RPMI7951 (cell line): ENCODE data around the gene C10orf90. TPM values are rescaled to one million over a fixed set of nuclear protein-coding genes. Genes with fewer than 3 reads are reported as not detected.

Source experiments
- DNase-seq: peaks from one replicate; pipeline ENCODE4 v3.0.0-alpha.2; 2012; ENCODE audit warnings: low read depth
- total RNA-seq: library from RNA; depleted of rRNA; stranded (reverse); fragments of >200 nt; shearing (Covaris generic); gene quantifications from 2 replicates; pipeline ENCODE4 v1.2.3, GENCODE V29; 2014

C10orf90 gene
- total RNA-seq, 1 experiment from 2014 or later, result 2.5 TPM

- no peak for DNase-seq
Measured at GRCh38 chr10:126673565-126673964, 3.1 kb upstream of the C10orf90 start.

DNA sequence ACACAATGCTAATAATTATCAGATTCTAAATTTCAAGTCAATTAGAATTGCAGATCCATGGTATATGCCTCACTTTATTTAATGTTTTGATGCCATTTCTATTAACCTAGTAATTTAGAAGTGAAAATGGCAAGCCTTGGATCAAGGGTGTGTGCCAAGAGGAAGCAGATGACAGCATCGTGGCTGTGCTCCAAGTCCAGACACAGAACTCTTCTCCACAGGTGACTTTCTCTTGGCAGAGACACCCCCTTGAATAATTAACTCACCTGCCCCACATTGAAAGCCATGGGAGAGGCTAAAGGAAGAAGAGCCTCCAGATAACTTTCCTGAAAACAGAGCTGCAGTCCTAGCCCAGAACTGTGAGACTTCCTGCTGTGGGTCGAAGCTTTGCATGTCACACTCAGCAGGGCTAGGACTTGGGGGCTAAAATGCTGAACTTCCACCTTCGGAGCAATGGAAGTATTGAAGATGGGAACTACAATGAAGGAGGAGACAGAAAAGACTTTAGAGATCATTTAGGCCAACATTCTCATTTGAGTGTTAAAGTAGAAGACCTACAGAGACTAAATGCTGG, 996 bp upstream of the C10orf90 start:
- DNase-seq, result no peak

DNA sequence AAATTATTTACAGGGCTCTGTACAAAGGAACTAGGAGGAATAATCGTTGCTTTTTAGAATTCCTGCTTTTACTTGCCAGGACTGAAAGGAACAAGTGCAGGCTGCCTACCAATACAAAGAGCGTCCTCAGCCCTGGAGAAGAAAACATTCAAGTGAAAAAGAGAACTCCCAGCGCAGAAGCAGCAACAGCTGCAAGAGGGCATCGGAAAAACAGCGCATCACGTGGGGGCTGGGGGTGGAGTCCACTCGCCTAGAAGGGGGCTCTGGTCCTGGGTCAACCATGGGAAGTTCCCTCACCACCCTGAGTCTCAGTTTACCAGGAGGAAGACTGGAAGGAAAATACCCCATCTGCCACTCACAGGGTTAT, 385 bp upstream of the C10orf90 start:
- peak; percentile 51 for DNase-seq

- no peak for DNase-seq
Measured at GRCh38 chr10:126669168-126669567, 1.3 kb downstream of the C10orf90 start.

- DNase-seq, result no peak
Measured at GRCh38 chr10:126668505-126668904, 2.0 kb downstream of the C10orf90 start.

DNA sequence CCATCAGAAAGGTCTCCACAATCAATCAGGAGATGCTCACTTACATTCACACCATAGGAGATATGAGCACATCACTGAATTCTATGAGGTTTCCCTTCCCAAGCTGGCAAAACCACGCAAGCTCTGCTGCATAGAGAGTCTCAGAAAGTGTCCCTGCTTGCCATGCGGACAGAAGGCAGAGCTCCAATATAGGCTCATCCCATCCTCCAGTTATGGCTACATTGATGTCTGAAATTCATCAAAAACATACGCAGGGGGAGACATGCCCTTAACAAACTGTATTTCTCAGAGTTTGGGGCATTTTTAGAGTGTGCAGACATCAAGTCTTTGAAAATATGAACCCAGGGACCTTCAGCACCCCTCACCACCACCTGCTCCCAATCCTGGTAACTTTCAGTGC, 2.9 kb downstream of the C10orf90 start:
- no peak for DNase-seq

DNA sequence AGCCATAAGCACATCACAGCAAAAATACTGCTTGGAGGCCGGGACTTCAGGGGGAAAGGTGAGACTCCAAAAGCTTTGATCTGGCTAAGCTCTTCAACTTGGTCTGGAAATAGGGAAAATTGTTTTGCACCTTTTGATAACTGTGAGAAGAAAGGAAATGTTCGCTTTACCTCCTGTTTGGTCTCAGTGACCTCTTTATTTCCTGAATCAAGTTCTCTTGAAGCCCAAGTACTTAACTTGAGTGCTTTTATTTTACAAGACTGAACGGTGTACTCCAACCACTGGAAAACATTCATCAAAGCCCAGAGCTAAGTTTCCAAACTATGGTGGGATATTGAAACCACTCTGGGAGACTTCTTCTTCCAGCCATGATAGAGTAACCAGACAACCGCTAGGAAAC, 5.3 kb downstream of the C10orf90 start:
- DNase-seq, result no peak

DNA sequence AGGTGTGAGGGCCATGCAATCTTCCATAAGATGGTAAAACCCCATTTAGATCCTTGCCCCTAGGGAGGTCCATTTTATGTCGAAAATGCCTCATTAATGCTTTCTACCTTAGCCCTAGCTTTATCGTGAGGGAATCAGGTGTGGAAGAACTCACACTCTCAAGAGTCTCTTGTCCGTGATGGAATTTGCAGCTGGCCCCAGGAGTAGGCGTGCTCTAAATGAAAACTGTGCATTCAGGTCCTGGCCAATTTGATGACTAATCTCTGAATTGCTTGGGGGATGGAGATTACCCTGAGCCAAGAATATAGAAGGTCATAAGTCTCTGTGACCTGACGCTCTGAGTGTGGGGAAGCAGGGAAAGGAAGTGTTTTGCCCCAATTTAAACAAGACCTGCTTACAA, 6.6 kb downstream of the C10orf90 start:
- peak; percentile 96 for DNase-seq

GRCh38 chr10:126663328-126663727, 7.2 kb downstream of the C10orf90 start:
- DNase-seq, result peak; percentile 98

- DNase-seq, result peak; percentile 85
Measured at GRCh38 chr10:126661841-126662515, 8.5 kb downstream of the C10orf90 start.

DNA sequence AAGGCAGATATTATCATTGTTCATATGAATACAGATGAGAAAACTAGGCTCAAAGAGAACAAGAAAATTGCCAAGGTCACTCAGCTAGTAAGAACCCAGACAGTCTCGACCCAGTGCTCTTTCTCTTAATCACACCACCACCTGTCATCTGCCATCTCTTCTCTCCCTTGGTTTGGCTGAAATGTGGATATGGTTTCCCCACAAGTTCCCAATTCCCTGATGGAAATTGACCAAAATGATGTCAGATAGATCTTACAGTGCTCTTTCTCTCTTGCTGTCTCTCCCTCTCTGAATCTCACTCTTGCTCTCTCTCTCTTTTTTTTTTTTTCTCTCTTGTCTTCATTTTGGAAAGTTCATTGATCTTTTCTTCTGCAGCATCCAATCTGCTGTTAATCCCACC, 9.1 kb downstream of the C10orf90 start:
- DNase-seq, result no peak

GRCh38 chr10:126659750-126660149, 10.7 kb downstream of the C10orf90 start:
- no peak for DNase-seq

GRCh38 chr10:126658928-126659327, 11.6 kb downstream of the C10orf90 start:
- no peak for DNase-seq

GRCh38 chr10:126654579-126654978, 15.9 kb downstream of the C10orf90 start:
- no peak for DNase-seq

DNA sequence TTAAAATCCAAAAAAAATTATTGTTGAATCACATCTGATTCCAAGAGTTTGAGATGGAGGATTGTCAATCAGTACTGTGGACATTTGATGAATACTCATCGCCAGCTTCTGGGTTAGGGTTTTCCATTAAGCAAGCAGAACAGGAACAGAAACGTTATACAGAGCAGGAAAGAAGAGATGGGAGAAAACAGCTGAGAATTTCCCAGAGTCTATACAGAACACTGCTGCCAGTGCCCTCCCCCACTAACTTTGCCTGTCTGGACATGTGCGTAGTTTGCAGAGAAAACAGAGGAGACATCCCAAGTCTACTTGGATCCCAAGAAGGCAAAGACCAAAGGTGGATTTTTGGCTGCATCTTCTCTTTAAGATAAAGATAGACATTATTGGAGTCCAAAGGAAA, 19.0 kb downstream of the C10orf90 start:
- no peak for DNase-seq

- DNase-seq, result peak; percentile 32
Measured at GRCh38 chr10:126650161-126650560, 20.3 kb downstream of the C10orf90 start.

- no peak for DNase-seq
Measured at GRCh38 chr10:126647116-126647515, 23.4 kb downstream of the C10orf90 start.

- peak; percentile 67 for DNase-seq
Measured at GRCh38 chr10:126646110-126646509, 24.4 kb downstream of the C10orf90 start.

GRCh38 chr10:126640401-126640800, 30.1 kb downstream of the C10orf90 start:
- DNase-seq, result peak; percentile 83

GRCh38 chr10:126639084-126639483, 31.4 kb downstream of the C10orf90 start:
- DNase-seq, result no peak

DNA sequence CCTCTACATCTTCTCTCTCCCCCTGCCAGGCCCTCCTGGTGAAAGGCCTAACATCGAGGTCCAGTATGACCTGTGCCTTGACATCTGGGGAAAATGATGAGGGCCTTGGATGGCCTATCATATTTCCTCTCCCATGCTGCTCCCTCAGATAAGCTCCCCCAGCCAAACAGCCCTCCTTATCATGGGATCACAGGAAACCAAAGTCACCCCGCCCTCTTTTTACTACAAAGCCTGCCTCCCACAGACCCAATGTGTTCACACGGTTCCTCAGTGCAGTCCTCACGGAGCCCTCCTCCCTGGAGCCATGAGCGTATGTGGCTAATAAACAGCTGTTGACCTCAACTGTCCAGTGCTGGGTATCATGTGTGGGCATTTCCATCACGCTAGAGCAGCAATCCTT, 32.0 kb downstream of the C10orf90 start:
- no peak for DNase-seq

DNA sequence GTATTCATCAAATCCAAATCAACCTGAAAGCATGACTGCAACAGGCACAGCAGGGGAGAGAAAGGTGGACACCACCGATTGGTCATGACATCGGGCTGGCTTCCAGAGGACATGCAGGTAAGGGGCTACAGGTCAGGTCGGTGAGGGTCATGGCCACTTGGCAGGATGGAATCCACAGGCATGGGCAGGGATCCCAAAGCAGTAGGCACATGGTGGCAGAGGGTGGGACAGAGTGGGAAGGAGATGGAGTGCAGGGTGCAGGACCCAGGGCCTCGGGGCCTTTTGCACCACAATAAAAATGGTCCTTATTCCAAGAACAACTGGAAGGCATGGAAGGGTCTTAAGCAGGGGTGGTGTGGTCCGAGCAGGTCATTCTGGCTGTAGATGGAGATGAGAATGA, 33.0 kb downstream of the C10orf90 start:
- no peak for DNase-seq

GRCh38 chr10:126634911-126635310, 35.6 kb downstream of the C10orf90 start:
- DNase-seq, result peak; percentile 91

- no peak for DNase-seq
Measured at GRCh38 chr10:126634347-126634746, 36.1 kb downstream of the C10orf90 start.
